WI38 (cell line): ENCODE results near the gene TEAD1.

Experiments
- H3K4me3 ChIP-seq: 2 replicates; pipeline ENCODE4 v1.5.1; 2011; ENCODE audit warnings: low read depth, mild to moderate bottlenecking, control low read depth, low read length
- TF ChIP-seq, protein P1 (sequence below): IDR thresholded peaks from 2 replicates; pipeline ENCODE4 v1.5.1; 2012; ENCODE audit warnings: low read depth, mild to moderate bottlenecking, control low read depth, low read length

TEAD1 gene

DNA sequence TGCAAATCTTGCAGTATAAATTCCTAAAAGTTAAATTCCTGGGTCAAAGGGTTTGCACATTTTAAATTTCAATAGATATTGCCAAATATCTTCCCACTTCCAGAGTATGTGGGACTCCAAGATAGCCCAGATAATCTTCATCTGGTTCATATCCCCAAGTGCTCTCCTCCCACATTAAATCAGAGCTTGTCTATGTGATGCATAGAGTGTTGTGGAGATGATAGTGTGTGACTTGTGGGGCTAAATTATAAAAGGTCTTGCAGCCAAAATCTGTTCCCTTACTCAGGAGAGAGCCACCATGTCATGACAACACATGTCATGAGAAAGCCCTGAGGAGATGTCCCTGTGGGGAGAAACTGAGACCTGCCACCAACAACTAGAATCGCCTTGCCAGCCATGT is 39.9 kb upstream of the TEAD1 start:
- H3K4me3 ChIP-seq, result no peak overlapping the region
- TF ChIP-seq, protein P1, sequence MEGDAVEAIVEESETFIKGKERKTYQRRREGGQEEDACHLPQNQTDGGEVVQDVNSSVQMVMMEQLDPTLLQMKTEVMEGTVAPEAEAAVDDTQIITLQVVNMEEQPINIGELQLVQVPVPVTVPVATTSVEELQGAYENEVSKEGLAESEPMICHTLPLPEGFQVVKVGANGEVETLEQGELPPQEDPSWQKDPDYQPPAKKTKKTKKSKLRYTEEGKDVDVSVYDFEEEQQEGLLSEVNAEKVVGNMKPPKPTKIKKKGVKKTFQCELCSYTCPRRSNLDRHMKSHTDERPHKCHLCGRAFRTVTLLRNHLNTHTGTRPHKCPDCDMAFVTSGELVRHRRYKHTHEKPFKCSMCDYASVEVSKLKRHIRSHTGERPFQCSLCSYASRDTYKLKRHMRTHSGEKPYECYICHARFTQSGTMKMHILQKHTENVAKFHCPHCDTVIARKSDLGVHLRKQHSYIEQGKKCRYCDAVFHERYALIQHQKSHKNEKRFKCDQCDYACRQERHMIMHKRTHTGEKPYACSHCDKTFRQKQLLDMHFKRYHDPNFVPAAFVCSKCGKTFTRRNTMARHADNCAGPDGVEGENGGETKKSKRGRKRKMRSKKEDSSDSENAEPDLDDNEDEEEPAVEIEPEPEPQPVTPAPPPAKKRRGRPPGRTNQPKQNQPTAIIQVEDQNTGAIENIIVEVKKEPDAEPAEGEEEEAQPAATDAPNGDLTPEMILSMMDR, result no peak

- no peak overlapping the region for H3K4me3 ChIP-seq
- TF ChIP-seq, protein P1, result no peak
Observed at GRCh38 chr11:12636871-12637410, 37.3 kb upstream of the TEAD1 start.

- TF ChIP-seq, protein P1, result no peak
- H3K4me3 ChIP-seq, result no peak overlapping the region
Observed at GRCh38 chr11:12639388-12639787, 34.8 kb upstream of the TEAD1 start.

DNA sequence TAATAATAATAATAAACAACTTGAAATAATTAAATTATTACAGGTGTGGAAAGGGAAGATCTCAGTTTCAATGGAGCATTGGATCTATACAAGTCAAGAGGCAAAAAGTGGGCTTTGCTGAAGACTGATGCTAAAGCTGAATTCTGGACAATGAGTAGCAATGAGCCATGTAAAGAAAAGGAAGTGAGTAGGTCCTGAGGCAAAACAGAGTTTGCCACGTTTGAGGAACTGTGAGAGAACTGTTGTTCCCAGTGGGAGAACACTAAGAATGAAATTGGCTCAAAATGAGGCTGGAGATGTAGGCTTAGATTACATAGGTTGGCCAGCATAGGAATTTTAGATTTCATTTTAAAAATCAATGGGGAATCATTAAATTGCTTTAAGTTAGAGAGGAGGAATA is 33.9 kb upstream of the TEAD1 start:
- H3K4me3 ChIP-seq, result no peak overlapping the region
- TF ChIP-seq, protein P1, result no peak

DNA sequence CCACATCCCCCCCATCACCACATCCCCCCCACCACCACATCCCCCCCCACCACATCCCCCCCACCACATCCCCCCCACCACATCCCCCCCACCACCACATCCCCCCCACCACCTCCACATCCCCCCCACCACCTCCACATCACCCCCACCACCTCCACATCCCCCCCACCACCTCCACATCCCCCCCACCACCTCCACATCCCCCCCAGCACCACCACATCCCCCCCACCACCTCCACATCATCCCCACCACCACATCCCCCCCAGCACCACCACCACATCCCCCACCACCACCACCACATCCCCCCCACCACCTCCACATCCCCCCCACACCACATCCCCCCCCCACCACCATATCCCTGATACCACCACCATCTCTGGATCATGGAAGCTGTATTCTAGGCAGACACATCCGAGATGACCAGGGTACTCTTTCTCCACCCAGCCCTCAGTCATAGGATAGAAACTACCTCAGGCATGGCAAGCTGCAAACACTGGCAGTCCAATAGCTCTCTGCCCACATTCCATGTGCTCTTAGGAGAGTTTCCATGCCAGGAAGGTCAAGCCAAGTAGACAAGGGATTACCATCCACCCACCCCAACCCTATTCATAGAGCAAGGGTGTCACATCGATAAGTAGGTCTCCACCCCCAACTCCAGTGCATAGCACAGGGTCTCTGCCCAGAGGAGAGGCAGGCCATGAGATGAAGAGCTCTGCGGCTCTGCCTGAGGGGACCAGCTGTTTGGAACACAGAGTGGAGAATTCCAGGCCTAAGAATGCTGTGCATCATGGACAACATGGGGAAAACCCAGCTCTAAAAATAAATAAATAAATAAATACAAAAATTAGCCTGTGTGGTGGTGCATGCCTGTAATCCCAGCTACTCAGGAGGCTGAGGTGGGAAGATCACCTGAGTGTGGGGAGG is 33.0 kb upstream of the TEAD1 start:
- TF ChIP-seq, protein P1, result no peak
- no peak overlapping the region for H3K4me3 ChIP-seq

DNA sequence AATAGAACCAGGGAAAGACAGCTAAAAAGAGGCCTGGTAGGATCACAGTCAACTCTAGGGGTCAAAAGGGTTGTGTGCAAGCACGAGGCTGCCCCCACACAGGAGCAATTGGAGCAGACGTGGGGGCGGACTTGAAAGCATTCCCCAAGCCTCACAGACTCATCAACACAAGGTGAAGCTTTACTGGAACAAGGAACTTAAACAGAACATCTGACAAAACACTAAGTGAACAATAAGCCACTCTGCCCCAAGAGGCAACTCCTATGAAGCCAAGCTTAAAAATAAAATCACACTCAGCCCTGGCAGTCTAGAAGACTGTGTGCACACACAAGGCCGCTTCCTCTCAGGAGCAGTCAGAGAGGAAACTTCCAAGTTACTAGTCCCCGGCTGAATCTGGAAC is 32.2 kb upstream of the TEAD1 start:
- H3K4me3 ChIP-seq, result no peak overlapping the region
- TF ChIP-seq, protein P1, result no peak

DNA sequence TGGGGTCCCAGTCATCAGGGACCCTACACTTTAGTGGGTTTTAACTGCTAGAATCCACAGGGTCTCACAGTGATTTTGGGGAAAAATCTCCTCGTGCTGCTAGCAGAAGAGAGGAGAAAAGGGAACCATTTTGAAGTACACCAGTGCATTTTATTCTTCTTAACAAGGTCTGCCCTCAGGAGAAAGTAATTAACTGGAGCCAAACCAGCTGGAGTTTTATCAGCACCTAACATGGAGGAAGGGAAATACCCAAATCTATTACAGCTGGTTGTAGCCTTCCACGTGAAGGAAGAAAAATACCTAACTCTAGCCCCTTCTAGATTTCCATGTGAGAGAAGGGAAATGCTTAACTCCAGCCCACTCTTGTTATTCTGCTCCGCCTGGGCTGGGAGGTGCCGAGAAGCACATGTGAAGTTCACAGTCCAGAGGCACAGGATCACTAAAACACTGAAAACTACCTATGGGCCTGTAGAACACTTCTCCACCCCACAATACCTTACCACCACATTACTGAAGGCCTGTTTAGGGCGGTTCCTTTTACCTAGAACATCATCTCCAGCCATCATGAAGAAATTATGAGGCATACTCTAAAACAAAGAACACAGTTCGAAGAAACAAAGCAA is 31.3 kb upstream of the TEAD1 start:
- H3K4me3 ChIP-seq, result no peak overlapping the region
- TF ChIP-seq, protein P1, result no peak
